ENCODE data around the gene HS3ST6.

DNA sequence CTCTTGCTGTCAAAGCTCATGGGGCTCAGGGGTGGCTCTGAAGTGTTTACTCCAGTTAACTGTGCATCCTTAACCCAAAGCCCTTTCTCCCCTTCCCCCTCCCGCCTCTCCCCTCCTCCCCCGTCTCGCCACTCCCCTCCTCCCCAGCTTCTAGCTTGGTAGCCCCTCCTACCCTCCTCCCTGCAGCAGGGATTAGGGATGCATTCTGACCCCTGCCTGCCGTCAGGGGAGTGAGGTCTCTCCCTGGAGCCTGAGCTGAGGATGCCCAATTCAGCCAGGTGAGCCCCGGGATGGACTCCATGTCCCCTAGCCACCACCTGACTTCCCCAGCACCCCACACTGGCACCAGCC, 1.6 kb downstream of the HS3ST6 start:
- TF ChIP-seq GATA3 (IDR thresholded peaks at IDR 0.05; ENCODE audit: low read depth, low read length) (no peak), GATA2 (IDR thresholded peaks at IDR 0.05; ENCODE audit: low read depth, low read length) (no peak)
